ENCODE results near the gene ZEB2.

DNA sequence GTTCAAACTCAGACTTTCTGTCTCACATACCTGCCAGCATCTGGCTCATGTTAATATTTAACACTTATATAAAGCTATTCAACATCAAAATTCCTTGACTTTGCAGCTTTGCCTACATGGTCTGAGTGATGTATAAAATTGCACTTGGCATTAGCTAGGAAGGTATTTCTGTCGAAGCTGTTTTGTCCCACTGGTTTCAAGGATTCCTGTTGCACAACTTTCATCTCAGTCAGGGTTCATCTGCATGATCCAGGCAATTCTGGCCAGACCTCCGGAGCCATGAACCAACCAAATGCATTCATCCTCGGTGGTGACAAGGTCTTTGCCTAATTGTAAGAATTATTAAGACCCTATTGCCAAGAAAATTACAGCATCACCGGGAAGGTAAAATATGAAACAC, 185.4 kb downstream of the ZEB2 start:
- no peak for TF ChIP-seq CTCF (IDR thresholded peaks at IDR 0.05)
- TF ChIP-seq POLR2A (IDR thresholded peaks at IDR 0.05), result no peak

Data from ovary (tissue), 3 donors.